Measurements from ENCODE around the gene ITGAL. TPM values are rescaled to one million over a fixed set of nuclear protein-coding genes. Genes with fewer than 3 reads are reported as not detected.
A peak's percentile ranks its signal among the peaks of the same experiment; 100 is the strongest.

Gene ITGAL
- total and polyA plus RNA-seq, 12 donors = 0.72 to 14.7 (median 4.3) TPM

GRCh38 chr16:30548416-30549253, 76.1 kb downstream of the ITGAL start:
- H3K27ac ChIP-seq = peak overlapping the region; percentile 34 to 68 (median 45)
- no peak for DNase-seq
- TF ChIP-seq CTCF (IDR thresholded peaks at IDR 0.05) (no peak), POLR2A (IDR thresholded peaks at IDR 0.05) (no peak)
- H3K27me3 ChIP-seq = no peaks in the 10 kb centered on the region
- no peak overlapping the region for H3K4me3 ChIP-seq
- intact Hi-C loops (cut with DNase I) = no loop called here
- H3K36me3 ChIP-seq (replicated peaks in 1 of 2) = peaks cover 0 to 6% of the 10 kb centered on the region in 2 donors
- peaks cover 10 to 12% of the 10 kb centered on the region in 2 donors for H3K4me1 ChIP-seq (replicated peaks in 1 of 2)
- WGBS, 4 donors = 63 to 67% (median 66%) methylated on average over 8 of the region's 8 CpGs
- no peaks in the 10 kb centered on the region for H3K9me3 ChIP-seq (replicated peaks in 1 of 3)

GRCh38 chr16:30551781-30552180, 79.2 kb downstream of the ITGAL start:
- H3K9me3 ChIP-seq (replicated peaks in 1 of 3) = no peaks in the 10 kb centered on the region
- DNase-seq = no peak
- no peak overlapping the region for H3K4me3 ChIP-seq
- peak overlapping the region in 2 of 5 donors; percentile 34 to 41 for H3K27ac ChIP-seq
- H3K27me3 ChIP-seq = no peaks in the 10 kb centered on the region
- H3K36me3 ChIP-seq (replicated peaks in 1 of 2) = peaks cover 0 to 31% of the 10 kb centered on the region in 2 donors
- 71 to 79% (median 75%) methylated on average over 3 of the region's 3 CpGs for WGBS, 4 donors
- H3K4me1 ChIP-seq (replicated peaks in 1 of 2) = peaks cover 16% of the 10 kb centered on the region in 2 donors
- intact Hi-C loops (cut with DNase I) = no loop called here
- no peak for TF ChIP-seq CTCF (IDR thresholded peaks at IDR 0.05)
- TF ChIP-seq POLR2A (IDR thresholded peaks at IDR 0.05) = no peak

- Histone ChIP-seq H3K27ac (peak overlapping the region in 1 of 5 donors; percentile 31), H3K4me3 (no peak overlapping the region), H3K4me1 (replicated peaks in 1 of 2) (peaks cover 22 to 23% of the 10 kb centered on the region in 2 donors), H3K9me3 (replicated peaks in 1 of 3) (no peaks in the 10 kb centered on the region), H3K27me3 (no peaks in the 10 kb centered on the region), H3K36me3 (replicated peaks in 1 of 2) (peaks cover 0 to 31% of the 10 kb centered on the region in 2 donors)
- no peak for DNase-seq
- 77 to 86% (median 82%) methylated on average over 4 of the region's 4 CpGs for WGBS, 4 donors
- intact Hi-C loops (cut with DNase I) = no loop called here
- TF ChIP-seq CTCF (IDR thresholded peaks at IDR 0.05) (no peak), POLR2A (IDR thresholded peaks at IDR 0.05) (no peak)
Observed at GRCh38 chr16:30552956-30553355, 80.4 kb downstream of the ITGAL start.

GRCh38 chr16:30553393-30553899, 80.9 kb downstream of the ITGAL start:
- Histone ChIP-seq H3K9me3 (replicated peaks in 1 of 3) (no peaks in the 10 kb centered on the region), H3K27ac (peak overlapping the region in 1 of 5 donors; percentile 31), H3K27me3 (no peaks in the 10 kb centered on the region), H3K4me1 (replicated peaks in 1 of 2) (peaks cover 19 to 23% of the 10 kb centered on the region in 2 donors), H3K36me3 (replicated peaks in 1 of 2) (peaks cover 0 to 31% of the 10 kb centered on the region in 2 donors), H3K4me3 (no peak overlapping the region)
- intact Hi-C loops (cut with DNase I) = no loop called here
- TF ChIP-seq CTCF (IDR thresholded peaks at IDR 0.05) (no peak), POLR2A (IDR thresholded peaks at IDR 0.05) (no peak)
- WGBS, 4 donors = 84 to 92% (median 86%) methylated on average over 2 of the region's 2 CpGs
- DNase-seq = no peak

Measured in adrenal gland (tissue), 12 donors.